ENCODE data around the gene HDAC1.

Gene HDAC1

GRCh38 chr1:32329931-32330466 is 38.1 kb downstream of the HDAC1 start:
- ChIA-PET CTCF (no interaction called here), POLR2A (ENCODE audit: low non-redundant PET) (no interaction called here)
- no peak for TF ChIP-seq CTCF (conservative IDR thresholded peaks at IDR 0.05; ENCODE audit: low read depth)
- no peak overlapping the region for H3K27ac ChIP-seq
- no peak for DNase-seq (ENCODE audit: low spot score)

- H3K27ac ChIP-seq, result no peak overlapping the region
- ChIA-PET POLR2A (ENCODE audit: low non-redundant PET) (no interaction called here), CTCF (no interaction called here)
- no peak for TF ChIP-seq CTCF (conservative IDR thresholded peaks at IDR 0.05; ENCODE audit: low read depth)
- DNase-seq (ENCODE audit: low spot score), result no peak
Observed at GRCh38 chr1:32330558-32331151, 38.8 kb downstream of the HDAC1 start.

- TF ChIP-seq CTCF (conservative IDR thresholded peaks at IDR 0.05; ENCODE audit: low read depth), result no peak
- no peak for DNase-seq (ENCODE audit: low spot score)
- POLR2A ChIA-PET (ENCODE audit: low non-redundant PET), result no interaction called here
- CTCF ChIA-PET, result no interaction called here
- H3K27ac ChIP-seq, result no peak overlapping the region
Observed at GRCh38 chr1:32331549-32331948, 39.7 kb downstream of the HDAC1 start.

- POLR2A ChIA-PET (ENCODE audit: low non-redundant PET), result no interaction called here
- TF ChIP-seq CTCF (conservative IDR thresholded peaks at IDR 0.05; ENCODE audit: low read depth), result no peak
- H3K27ac ChIP-seq, result peak overlapping the region; percentile 26; the same call in 1 of the 2 replicates
- CTCF ChIA-PET, result no interaction called here
- no peak for DNase-seq (ENCODE audit: low spot score)
Observed at GRCh38 chr1:32332290-32333079, 40.6 kb downstream of the HDAC1 start.

GRCh38 chr1:32333251-32333963 is 41.5 kb downstream of the HDAC1 start:
- DNase-seq (ENCODE audit: low spot score), result no peak
- H3K27ac ChIP-seq, result no peak overlapping the region
- ChIA-PET POLR2A (ENCODE audit: low non-redundant PET) (no interaction called here), CTCF (interaction anchor here (0.6 kb wide), 1 partner anchor 19 kb away, joined by 6 read pairs; no protein-coding TSS in a partner anchor)
- TF ChIP-seq CTCF (conservative IDR thresholded peaks at IDR 0.05; ENCODE audit: low read depth), result no peak

GRCh38 chr1:32334274-32334861 is 42.5 kb downstream of the HDAC1 start:
- no peak for DNase-seq (ENCODE audit: low spot score)
- TF ChIP-seq CTCF (conservative IDR thresholded peaks at IDR 0.05; ENCODE audit: low read depth), result no peak
- H3K27ac ChIP-seq, result peak overlapping the region; percentile 15; the same call in 1 of the 2 replicates
- ChIA-PET CTCF (interaction anchor here (0.5 to 0.6 kb wide), 2 partner anchors 18 to 68 kb away, joined by 4 to 6 read pairs; no protein-coding TSS in a partner anchor), POLR2A (ENCODE audit: low non-redundant PET) (interaction anchor here (0.5 kb wide), 1 partner anchor 121 kb away, joined by 4 read pairs; no protein-coding TSS in a partner anchor)

Measured in RWPE1 (cell line).